HK-2 (cell line): ENCODE data around the gene AMT.

Source experiments
- DNase-seq: peaks from one replicate; pipeline ENCODE4 v3.0.0-alpha.2; 2018; ENCODE audit not compliant: unreplicated experiment

The AMT gene

DNA sequence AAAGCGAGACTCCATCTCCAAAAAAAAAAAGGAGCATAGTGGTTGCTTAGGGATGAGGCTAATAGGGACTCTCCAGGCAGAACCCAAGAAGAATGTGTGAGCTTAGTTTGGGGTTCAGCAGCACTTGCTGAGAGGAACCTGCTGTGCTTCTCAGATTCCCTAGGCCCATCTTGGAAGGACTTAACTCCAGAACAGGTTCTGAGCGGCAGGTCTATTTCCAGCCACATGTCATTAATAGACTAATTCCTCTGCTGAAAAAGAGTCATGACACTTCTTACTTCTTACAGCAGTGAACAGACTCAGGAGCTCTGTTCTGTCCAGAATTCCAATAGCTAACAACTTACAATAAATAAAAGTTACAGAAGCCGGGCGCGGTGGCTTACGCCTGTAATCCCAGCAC lies 33.0 kb downstream of the AMT start:
- no peak for DNase-seq

- no peak for DNase-seq
Observed at GRCh38 chr3:49388289-49388820, 33.9 kb downstream of the AMT start.

DNA sequence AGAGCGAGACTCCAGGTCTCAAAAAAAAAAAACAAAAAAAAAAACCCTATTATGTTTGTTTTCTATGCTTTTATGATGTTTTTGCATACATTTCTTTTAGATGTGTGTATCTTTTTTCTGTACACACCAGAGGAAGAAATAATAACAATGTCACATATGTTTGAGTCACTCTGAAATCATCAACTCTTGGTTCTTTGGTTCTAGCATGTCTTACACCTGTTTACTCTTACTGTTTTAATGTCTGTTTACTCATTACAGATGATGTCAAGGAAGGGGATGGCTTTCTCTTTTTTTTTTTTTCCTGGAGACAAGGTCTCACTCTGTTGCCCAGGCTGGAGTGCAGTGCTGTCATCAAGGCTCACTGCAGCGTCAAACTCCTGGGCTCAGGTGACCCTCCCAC lies 34.6 kb downstream of the AMT start:
- no peak for DNase-seq

DNA sequence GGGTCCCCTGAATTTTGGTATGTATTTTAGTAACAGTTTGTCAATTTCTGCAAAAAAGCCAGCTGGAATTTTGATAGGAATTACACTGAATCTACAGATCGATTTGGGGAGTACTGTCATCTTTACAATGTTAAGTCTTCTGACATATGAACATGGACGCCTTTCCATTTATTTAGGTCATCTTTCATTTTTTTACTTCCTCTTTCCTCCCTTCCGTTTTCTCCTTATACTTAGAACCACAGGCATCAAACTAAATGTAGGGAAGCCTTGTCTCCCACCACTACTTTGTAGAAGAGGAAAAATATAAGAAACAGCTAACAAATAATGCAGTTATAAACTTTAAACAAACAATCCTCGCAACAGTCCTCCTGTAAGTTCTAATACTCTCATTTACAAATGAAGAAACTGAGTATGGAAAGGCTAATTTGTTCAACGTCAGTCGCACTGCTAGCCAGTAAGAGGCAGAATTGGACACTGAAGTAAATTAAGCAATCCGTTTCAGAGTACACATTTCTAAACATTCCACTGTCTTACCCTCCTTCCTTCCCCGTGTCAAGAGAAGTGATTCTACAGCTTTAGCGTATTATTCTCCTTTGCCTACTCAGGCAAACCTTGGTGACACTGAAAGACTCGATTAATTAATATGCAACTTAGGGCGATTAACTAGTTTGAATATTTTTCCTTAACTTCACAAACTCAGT lies 36.1 kb downstream of the AMT start:
- no peak for DNase-seq

DNA sequence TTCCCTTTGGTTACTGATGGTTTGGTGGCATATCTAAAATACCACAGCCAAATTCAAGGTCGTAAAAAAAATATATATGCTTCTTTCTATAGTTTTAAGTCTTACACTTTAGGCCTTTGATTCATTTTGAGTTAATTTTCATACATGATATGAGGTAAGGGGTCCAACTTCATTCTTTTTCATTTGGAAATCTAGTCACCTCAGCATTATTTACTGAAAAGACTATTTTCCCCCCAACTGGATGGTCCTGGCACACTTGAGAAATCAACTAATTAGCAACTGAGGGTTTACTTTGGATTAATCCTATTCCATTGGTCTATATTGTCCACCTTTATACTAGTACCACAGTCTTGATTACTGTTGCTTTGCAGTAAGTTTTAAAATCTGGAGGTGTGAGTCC lies 36.7 kb downstream of the AMT start:
- DNase-seq: no peak

DNA sequence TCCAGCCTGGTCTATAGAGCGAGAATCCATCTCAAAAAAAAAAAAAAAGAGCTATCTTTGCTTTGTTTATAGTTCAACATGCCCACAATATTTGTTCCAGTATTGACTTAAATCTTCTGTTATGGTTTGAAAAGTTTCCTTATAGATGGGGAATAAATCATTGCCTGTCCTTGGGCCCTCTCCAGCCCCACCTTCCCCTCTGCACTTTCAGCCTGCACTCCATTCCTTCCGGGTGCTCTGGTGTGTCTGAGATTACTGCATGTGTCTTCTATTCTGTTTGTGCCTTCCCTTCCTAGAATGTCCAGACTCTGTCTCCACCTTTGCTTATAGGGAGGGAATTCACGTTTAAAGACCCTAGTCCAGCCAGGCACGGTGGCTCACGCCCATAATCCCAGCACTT lies 38.9 kb downstream of the AMT start:
- DNase-seq: no peak

GRCh38 chr3:49378249-49378895 lies 43.9 kb downstream of the AMT start:
- DNase-seq: peak; percentile 30

DNA sequence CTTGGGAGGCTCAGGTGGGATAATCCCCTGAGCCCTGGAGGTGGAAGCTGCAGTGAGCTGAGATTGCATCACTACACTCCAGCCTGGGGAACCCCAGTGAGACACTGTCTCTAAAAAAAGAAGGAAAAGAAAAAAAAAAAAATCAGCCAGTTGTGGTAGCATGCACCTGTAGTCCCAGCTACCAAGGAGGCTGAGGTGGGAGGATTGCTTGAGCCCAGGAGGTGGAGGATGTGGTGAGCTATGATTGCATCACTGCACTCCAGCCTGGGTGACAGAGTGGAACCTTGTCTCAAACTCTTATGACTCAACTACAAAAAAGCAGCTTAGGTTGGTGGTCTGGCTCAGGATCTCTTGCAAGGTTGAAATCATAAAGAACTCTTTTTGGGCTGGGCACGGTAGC lies 44.8 kb downstream of the AMT start:
- DNase-seq: peak; percentile 28

DNA sequence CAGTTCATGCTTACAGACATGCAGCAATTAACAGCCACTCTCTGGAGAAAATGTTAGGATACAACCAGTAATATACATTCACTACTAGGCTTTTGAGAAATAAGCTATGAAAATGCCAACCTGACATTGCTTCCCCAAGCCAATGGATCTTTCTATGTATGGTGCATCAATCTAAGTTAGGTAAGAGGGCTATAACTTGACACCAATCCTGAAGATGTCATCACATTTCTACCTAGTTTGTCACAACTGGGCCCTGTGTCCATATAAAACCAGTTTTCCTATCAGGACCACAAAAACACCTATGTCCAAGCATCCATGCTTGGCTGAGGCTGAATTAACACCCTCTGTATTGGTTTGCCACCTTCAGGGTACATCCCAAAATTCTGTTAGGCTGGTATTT lies 50.3 kb downstream of the AMT start:
- no peak for DNase-seq

DNA sequence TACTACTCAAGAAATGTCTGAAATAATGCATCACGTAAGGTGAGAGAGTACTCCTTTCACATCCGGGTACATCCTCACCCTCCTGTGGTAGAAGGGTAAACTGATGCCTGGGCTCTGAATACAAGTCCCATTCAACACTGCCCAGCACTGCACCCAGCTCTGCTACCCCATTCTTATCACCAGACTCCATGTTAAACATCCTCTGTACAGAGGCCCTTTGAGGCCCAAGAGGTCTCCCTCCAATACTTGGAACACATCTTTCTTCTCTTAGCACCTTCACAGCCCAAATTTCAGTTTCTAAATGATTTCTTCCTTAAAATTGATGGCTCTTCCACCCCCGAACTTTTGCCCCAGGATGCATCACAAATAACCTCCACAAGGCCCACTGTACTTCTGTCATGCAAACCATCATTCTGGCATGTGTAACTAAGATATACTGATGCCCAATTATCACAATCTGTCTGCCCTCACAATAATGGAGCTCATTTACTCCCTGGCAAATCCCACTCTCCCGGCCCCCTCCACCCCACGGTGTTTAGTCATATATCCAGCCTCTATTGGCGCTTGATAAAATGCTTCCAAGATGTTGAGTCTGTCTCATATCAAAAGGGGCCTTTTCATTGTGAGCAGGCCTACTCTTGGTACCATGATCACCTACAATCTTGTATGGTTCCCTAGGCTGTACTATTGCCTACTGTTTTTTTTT lies 51.5 kb downstream of the AMT start:
- no peak for DNase-seq
